Measurements from ENCODE around the gene SSU72. TPM values are rescaled to one million over a fixed set of nuclear protein-coding genes. Genes with fewer than 3 reads are reported as not detected.
"Not testable (repeated sequence)": the region's sequence is repeated elsewhere in the genome, so short reads cannot be mapped to it uniquely, and the experiment has no call there.

Gene SSU72
- total and polyA plus RNA-seq, 7 experiments from 2014 or later = 121 to 267 (median 143) TPM

- H3K4me3 ChIP-seq (ENCODE audit: low read length) = no peak overlapping the region
- POLR2A ChIA-PET = interaction anchor here (0.5 to 1.8 kb wide), 4 partner anchors 12 to 80 kb away, joined by 3 to 4 read pairs (median 4); partner anchors contain the start of gene MIB2
- intact Hi-C loops (cut with micrococcal nuclease) = no loop called here
- Mint-ChIP-seq H3K9me3 (no peaks in the 10 kb centered on the region), H3K36me3 (peaks cover 4 to 14% (median 5%) of the 10 kb centered on the region in 5 donors), H3K4me1 (peaks cover 0 to 14% (median 0%) of the 10 kb centered on the region in 7 donors), H3K27me3 (no peaks in the 10 kb centered on the region), H3K4me3 (no peak overlapping the region), H3K27ac (peak overlapping the region in 3 of 9 donors; percentile 21 to 67 (median 43))
- H3K27ac ChIP-seq (ENCODE audit: low read depth, low read length) = no peak overlapping the region
- CTCF ChIA-PET = no interaction called here
- peaks cover 2 to 40% (median 15%) of the 10 kb centered on the region in 3 experiments for H3K36me3 ChIP-seq (ENCODE audit: control insufficient read depth in 2 of 3, insufficient read depth in 3 of 3, low read length in 3 of 3)
- H3K27me3 ChIP-seq (ENCODE audit: control insufficient read depth in 2 of 2, insufficient read depth in 2 of 2, low read length in 2 of 2) = no peaks in the 10 kb centered on the region
- DNase-seq = no peak
- no peaks in the 10 kb centered on the region for H3K9me3 ChIP-seq (ENCODE audit: control insufficient read depth in 2 of 3, low read length in 3 of 3)
- no peaks in the 10 kb centered on the region for H3K4me1 ChIP-seq (ENCODE audit: control insufficient read depth in 2 of 2, insufficient read depth in 2 of 2, low read length in 2 of 2)
- ATAC-seq = no peak
Measured at GRCh38 chr1:1559066-1559465, 15.6 kb downstream of the SSU72 start.

GRCh38 chr1:1558591-1558990 is 16.1 kb downstream of the SSU72 start:
- no peaks in the 10 kb centered on the region for H3K27me3 ChIP-seq (ENCODE audit: control insufficient read depth in 2 of 2, insufficient read depth in 2 of 2, low read length in 2 of 2)
- intact Hi-C loops (cut with micrococcal nuclease) = no loop called here
- ChIA-PET POLR2A (interaction anchor here (1.1 to 1.8 kb wide), 3 partner anchors 11 to 57 kb away, joined by 3 to 4 read pairs (median 4); partner anchors contain the start of gene MIB2), CTCF (interaction anchor here (0.7 kb wide), 1 partner anchor 12 kb away, joined by 3 read pairs; no protein-coding TSS in a partner anchor)
- no peaks in the 10 kb centered on the region for H3K27me3 Mint-ChIP-seq
- H3K36me3 ChIP-seq (ENCODE audit: control insufficient read depth in 2 of 3, insufficient read depth in 3 of 3, low read length in 3 of 3) = peaks cover 0 to 36% (median 15%) of the 10 kb centered on the region in 3 experiments
- no peaks in the 10 kb centered on the region for H3K9me3 Mint-ChIP-seq
- H3K4me3 Mint-ChIP-seq = no peak overlapping the region
- H3K4me3 ChIP-seq (ENCODE audit: low read length) = no peak overlapping the region
- H3K27ac ChIP-seq (ENCODE audit: low read depth, low read length) = no peak overlapping the region
- H3K4me1 Mint-ChIP-seq = peaks cover 0 to 14% (median 0%) of the 10 kb centered on the region in 7 donors
- ATAC-seq = no peak
- no peaks in the 10 kb centered on the region for H3K9me3 ChIP-seq (ENCODE audit: control insufficient read depth in 2 of 3, low read length in 3 of 3)
- peaks cover 0 to 10% (median under 1%) of the 10 kb centered on the region in 5 donors for H3K36me3 Mint-ChIP-seq
- H3K27ac Mint-ChIP-seq = peak overlapping the region in 5 of 9 donors; percentile 21 to 79 (median 43)
- DNase-seq = no peak
- H3K4me1 ChIP-seq (ENCODE audit: control insufficient read depth in 2 of 2, insufficient read depth in 2 of 2, low read length in 2 of 2) = no peaks in the 10 kb centered on the region

DNA sequence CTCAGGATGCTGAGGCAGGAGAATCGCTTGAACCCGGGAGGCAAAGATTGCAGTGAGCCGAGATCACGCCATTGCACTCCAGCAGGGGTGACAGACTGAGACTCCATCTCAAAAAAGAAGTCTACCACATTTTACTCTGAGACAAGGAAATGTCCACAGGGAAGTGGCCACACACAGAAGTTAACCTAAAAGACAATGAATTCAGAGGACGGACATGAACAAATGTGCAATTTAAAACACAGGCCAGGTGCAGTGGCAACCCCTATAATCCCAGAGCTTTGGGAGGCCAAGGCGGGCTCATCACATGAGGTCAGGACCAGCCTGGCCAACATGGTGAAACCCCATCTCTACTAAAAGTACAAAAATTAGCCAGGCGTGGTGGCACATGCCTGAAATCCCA is 17.0 kb downstream of the SSU72 start:
- H3K9me3 Mint-ChIP-seq; ATAC-seq; H3K4me3 ChIP-seq (ENCODE audit: low read length); H3K27me3 ChIP-seq (ENCODE audit: control insufficient read depth in 2 of 2, insufficient read depth in 2 of 2, low read length in 2 of 2); POLR2A ChIA-PET; H3K9me3 ChIP-seq (ENCODE audit: control insufficient read depth in 2 of 3, low read length in 3 of 3); intact Hi-C loops (cut with micrococcal nuclease); H3K4me1 ChIP-seq (ENCODE audit: control insufficient read depth in 2 of 2, insufficient read depth in 2 of 2, low read length in 2 of 2); DNase-seq; CTCF ChIA-PET; H3K27me3 Mint-ChIP-seq; H3K36me3 Mint-ChIP-seq; H3K4me3 Mint-ChIP-seq; H3K27ac ChIP-seq (ENCODE audit: low read depth, low read length): not testable (repeated sequence)
- Mint-ChIP-seq H3K4me1 (peaks cover 0 to 12% (median 0%) of the 10 kb centered on the region in 7 donors), H3K27ac (peak overlapping the region in 1 of 9 donors; percentile 32)
- H3K36me3 ChIP-seq (ENCODE audit: control insufficient read depth in 2 of 3, insufficient read depth in 3 of 3, low read length in 3 of 3) = peaks cover 0 to 27% (median 11%) of the 10 kb centered on the region in 3 experiments

DNA sequence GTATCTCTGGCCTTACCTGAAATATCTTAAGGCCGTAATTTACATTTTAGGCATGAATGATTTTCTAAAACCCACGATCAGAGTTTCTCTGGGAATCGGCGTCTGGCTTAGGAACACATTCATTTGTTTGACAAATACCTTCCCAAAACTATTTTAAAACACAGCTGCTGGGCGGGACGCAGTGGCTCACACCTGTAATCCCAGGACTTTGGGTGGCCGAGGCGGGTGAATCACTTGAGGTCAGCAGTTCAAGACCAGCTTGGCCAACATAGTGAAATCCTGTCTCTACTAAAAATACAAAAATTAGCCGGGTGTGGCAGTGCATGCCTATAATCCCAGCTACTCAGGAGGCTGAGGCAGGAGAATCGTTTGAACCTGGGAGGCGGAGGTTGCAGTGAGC is 17.7 kb downstream of the SSU72 start:
- peaks cover 0 to 21% (median 6%) of the 10 kb centered on the region in 3 experiments for H3K36me3 ChIP-seq (ENCODE audit: control insufficient read depth in 2 of 3, insufficient read depth in 3 of 3, low read length in 3 of 3)
- not testable (repeated sequence) for DNase-seq

GRCh38 chr1:1556505-1556904 is 18.2 kb downstream of the SSU72 start:
- ATAC-seq (no peak), DNase-seq (no peak)
- H3K27ac ChIP-seq (ENCODE audit: low read depth, low read length) = no peak overlapping the region
- H3K27me3 ChIP-seq (ENCODE audit: control insufficient read depth in 2 of 2, insufficient read depth in 2 of 2, low read length in 2 of 2) = no peaks in the 10 kb centered on the region
- Mint-ChIP-seq H3K9me3 (no peaks in the 10 kb centered on the region), H3K4me1 (peaks cover 0 to 9% (median 0%) of the 10 kb centered on the region in 7 donors), H3K36me3 (peaks cover 0 to 2% (median 0%) of the 10 kb centered on the region in 5 donors), H3K4me3 (no peak overlapping the region), H3K27ac (no peak overlapping the region), H3K27me3 (no peaks in the 10 kb centered on the region)
- H3K4me3 ChIP-seq (ENCODE audit: low read length) = no peak overlapping the region
- ChIA-PET CTCF (interaction anchor here (0.7 to 0.9 kb wide), 2 partner anchors 10 to 1978 kb away, joined by 3 read pairs; no protein-coding TSS in a partner anchor), POLR2A (interaction anchor here (0.8 kb wide), 1 partner anchor 14 kb away, joined by 3 read pairs; no protein-coding TSS in a partner anchor)
- peaks cover 0 to 21% (median 1%) of the 10 kb centered on the region in 3 experiments for H3K36me3 ChIP-seq (ENCODE audit: control insufficient read depth in 2 of 3, insufficient read depth in 3 of 3, low read length in 3 of 3)
- intact Hi-C loops (cut with micrococcal nuclease) = no loop called here
- H3K9me3 ChIP-seq (ENCODE audit: control insufficient read depth in 2 of 3, low read length in 3 of 3) = no peaks in the 10 kb centered on the region
- H3K4me1 ChIP-seq (ENCODE audit: control insufficient read depth in 2 of 2, insufficient read depth in 2 of 2, low read length in 2 of 2) = no peaks in the 10 kb centered on the region

More for the DNA sequence above, 17.7 kb downstream of the SSU72 start:
- H3K27ac Mint-ChIP-seq = peak overlapping the region in 1 of 9 donors; percentile 32
- intact Hi-C loops (cut with micrococcal nuclease); H3K9me3 ChIP-seq (ENCODE audit: control insufficient read depth in 2 of 3, low read length in 3 of 3); H3K27ac ChIP-seq (ENCODE audit: low read depth, low read length); H3K36me3 Mint-ChIP-seq; H3K4me3 Mint-ChIP-seq; H3K9me3 Mint-ChIP-seq; H3K27me3 Mint-ChIP-seq; H3K4me3 ChIP-seq (ENCODE audit: low read length); ATAC-seq; H3K27me3 ChIP-seq (ENCODE audit: control insufficient read depth in 2 of 2, insufficient read depth in 2 of 2, low read length in 2 of 2); H3K4me1 ChIP-seq (ENCODE audit: control insufficient read depth in 2 of 2, insufficient read depth in 2 of 2, low read length in 2 of 2): not testable (repeated sequence)
- peaks cover 0 to 11% (median 0%) of the 10 kb centered on the region in 7 donors for H3K4me1 Mint-ChIP-seq
- ChIA-PET CTCF (interaction anchor here (0.7 kb wide), 1 partner anchor 1978 kb away, joined by 3 read pairs; no protein-coding TSS in a partner anchor), POLR2A (interaction anchor here (0.6 to 0.8 kb wide), 2 partner anchors 13 to 21 kb away, joined by 3 to 6 read pairs; no protein-coding TSS in a partner anchor)

DNA sequence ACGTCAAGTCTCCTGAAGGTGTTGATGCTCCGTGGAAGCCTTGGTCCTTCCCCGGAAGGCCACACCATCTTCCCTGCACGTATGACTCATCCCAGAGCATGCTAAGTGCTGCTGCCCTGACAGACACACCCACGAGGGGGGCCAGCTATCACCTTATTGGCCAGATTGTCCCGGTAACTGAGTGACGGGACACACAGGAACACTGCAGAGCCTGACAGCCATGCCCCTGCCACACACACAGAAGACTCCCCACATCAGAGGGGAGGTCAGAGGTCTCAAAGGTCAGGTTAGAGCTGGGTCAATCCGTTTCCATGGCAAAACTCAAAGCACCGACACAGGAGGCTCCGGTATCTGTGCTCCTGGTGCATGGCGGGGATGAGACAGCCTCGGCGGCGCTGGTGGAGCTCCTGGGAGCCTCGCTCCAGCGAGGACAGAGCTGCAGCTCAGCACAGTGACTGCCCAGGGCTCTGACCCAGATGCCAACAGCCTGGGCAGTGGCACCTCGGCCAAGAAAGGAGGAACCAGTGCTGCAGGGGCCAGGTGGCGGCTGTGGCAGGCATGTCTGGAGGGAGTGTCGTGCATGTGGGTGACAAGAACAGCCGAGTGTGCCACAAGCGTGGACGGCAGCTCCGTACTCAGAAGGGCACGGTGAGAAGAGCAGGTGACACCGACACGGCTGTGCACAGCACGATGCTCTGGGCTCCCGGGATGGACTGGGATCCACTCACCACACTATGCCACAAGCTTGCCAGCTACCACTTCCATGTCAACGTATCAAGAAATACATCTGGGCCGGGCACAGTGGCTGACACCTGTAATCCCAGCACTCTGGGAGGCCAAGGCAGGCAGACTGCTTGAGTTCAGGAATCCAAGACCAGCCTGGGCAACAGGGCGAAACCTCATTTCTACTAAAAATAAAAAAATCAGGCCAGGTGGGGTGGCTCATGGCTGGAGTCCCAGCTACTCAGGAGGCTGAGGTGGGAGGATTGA is 19.4 kb downstream of the SSU72 start:
- Histone ChIP-seq H3K36me3 (ENCODE audit: control insufficient read depth in 2 of 3, insufficient read depth in 3 of 3, low read length in 3 of 3) (peaks cover 0 to 10% (median 0%) of the 10 kb centered on the region in 3 experiments), H3K27me3 (ENCODE audit: control insufficient read depth in 2 of 2, insufficient read depth in 2 of 2, low read length in 2 of 2) (no peaks in the 10 kb centered on the region), H3K27ac (ENCODE audit: low read depth, low read length) (no peak overlapping the region), H3K4me1 (ENCODE audit: control insufficient read depth in 2 of 2, insufficient read depth in 2 of 2, low read length in 2 of 2) (no peaks in the 10 kb centered on the region), H3K9me3 (ENCODE audit: control insufficient read depth in 2 of 3, low read length in 3 of 3) (no peaks in the 10 kb centered on the region), H3K4me3 (ENCODE audit: low read length) (no peak overlapping the region)
- ChIA-PET CTCF (interaction anchor here (0.6 to 0.9 kb wide), 3 partner anchors 9 to 287 kb away, joined by 3 to 4 read pairs (median 3); no protein-coding TSS in a partner anchor), POLR2A (no interaction called here)
- no peak for DNase-seq
- H3K27me3 Mint-ChIP-seq = no peaks in the 10 kb centered on the region
- H3K4me1 Mint-ChIP-seq = peaks cover 0 to 9% (median 0%) of the 10 kb centered on the region in 7 donors
- intact Hi-C loops (cut with micrococcal nuclease) = no loop called here
- no peaks in the 10 kb centered on the region for H3K36me3 Mint-ChIP-seq
- no peaks in the 10 kb centered on the region for H3K9me3 Mint-ChIP-seq
- ATAC-seq = no peak
- peak overlapping the region in 2 of 9 donors; percentile 38 to 43 for H3K27ac Mint-ChIP-seq
- H3K4me3 Mint-ChIP-seq = no peak overlapping the region

Measured in naive thymus-derived CD4-positive, alpha-beta T cell (primary cell).